GM19324 (cell line): Measurements from ENCODE around the gene AAGAB.

ENCODE experiments used
- ATAC-seq: cut with Tn5 transposase; IDR thresholded peaks from one replicate; pipeline ENCODE4 v1.9.1; 2021; ENCODE audit warnings: mild to moderate bottlenecking, moderate library complexity; ENCODE audit not compliant: unreplicated experiment, low FRiP score

AAGAB gene

DNA sequence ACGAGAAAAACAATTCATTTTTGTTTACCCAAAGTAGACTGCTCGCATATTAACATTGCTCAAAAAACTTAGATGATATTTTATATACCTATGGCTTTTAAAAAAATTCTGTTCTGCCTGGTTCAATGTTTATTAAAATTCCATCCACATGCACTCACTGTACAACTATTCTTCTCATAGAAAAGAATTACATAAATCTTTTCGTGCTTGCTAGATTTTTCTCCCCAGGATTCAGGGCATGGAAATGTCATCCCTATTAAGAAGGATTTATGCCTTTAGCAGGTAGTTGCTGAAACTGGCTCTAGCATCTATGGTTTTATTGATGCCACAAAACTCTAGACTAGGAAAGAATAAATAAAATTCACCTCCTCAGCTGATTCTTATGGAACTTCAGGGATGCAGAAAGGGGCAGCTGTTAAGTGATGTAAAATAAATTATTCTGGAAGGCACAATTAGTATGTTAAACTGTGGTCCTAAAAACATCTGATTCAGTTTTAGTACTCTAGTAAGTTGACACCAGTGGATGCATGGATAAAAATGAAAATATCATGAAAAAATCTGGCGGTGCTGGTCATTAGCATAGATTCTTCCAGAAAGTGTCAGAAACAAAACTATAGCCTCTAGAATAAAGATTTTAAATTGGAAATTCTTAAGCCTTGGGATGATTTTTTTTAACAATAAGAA lies 41.6 kb downstream of the AAGAB start:
- no peak for ATAC-seq

DNA sequence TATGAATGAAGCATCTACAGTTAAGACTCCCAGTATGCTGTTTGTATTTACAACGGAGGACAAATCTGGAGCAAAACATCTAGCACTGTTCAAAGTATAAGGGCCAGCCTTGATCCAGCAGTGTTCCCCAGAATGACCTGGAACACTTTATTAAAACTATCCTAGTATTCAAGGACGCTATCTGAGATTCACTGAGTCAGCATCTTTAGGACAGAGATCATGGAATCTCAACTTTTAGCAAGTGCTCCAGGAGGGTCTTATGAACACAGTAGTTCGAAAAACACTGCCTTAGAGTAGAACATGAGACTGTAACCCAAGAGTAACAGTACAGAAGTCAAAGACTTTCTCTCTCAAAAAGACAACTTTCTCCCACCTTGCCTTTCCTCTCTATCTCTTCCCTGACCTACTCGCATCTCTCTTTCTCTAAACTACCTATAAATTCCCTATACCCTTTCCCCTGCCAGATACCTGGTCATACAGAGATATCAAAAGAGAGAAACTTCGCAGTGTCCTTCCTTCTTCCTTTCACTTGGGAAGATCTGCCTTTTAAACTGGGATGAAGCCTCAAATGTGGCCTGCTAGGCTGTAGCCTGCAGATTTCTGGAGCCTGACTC lies 43.8 kb downstream of the AAGAB start:
- no peak for ATAC-seq

DNA sequence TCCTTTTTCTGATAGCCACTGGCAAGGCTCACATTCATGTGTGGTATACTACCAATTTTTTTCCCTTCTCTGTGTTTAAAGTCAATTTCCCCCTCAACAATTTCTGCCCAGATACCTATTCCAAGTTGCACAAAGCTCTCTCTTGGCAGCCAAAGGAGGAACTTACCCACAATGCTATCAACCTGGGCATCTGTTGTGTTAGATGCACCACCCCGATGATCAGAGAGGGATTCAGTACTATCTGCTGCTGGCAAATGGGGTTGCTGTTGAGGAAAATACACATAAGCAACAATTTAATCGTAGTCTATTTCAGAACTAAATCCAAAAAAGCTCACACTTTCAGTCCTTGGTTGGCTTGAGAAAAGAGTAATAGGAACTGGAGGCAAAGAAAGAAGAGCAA lies 46.1 kb downstream of the AAGAB start:
- ATAC-seq, result no peak

DNA sequence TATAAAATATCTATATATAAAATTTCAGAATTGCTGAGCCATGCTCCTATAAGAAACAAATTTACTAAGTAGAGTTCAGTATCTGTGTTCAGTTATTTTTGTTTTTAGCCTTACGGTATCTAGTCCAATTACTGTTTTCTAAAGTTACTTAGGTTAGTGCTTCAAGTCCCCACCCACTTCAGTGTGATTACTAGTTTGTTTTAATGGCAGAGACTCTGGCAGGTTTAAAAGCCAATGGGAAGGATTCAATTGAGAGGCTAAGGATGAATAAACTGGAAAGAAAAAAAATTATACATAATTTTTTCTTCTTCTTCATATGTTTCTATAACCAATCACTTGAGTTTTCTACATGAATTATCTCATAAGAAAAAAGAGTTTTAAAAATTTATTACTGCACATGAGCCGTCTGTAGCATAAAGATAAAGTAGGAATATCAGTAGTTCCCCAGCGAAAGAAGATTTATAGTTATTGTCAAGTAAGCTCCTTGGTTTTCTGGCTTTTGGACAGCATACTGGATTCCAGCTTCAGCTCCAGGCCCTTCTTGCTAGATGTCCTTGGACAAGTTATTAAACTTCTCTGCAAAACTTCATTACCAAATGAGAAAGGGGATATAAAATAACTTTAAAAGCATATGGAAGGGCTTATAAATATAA lies 46.8 kb downstream of the AAGAB start:
- no peak for ATAC-seq

DNA sequence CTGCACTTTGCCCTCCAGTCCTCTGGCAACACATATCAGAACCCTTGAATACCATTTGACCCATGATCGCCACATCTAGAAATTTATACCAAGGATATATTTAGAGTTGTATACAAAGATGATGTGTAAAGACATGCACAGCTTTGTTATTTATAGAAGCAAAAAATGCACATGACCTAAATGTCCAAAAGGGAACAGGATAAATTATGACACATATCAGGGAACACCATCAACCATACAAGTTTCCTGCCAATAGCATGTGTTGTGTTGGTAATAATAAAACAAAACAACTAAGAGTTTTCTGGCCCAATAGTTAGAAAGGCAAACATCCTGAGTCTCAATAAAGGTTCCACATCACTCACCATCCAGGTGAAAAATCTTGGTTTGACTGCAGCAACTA lies 51.5 kb downstream of the AAGAB start:
- no peak for ATAC-seq

DNA sequence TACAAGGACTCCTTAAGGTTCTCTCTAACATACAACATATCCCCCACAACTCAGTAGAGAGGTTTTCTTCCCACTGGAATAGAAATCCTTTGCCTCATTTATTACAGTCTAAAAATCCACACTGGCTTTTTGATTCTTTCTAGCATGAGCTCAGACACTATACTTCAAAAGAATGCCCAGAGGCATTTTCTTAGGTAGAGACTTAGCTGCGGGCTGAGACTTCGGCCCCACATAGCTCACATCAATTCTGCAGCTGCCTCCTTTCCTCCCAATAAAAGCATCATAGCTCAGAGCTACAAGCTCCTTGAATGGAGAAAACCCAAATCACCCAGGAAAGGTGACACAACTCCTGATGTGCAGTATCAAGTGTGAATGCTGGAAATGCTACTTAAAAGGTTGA lies 52.4 kb downstream of the AAGAB start:
- ATAC-seq, result no peak

DNA sequence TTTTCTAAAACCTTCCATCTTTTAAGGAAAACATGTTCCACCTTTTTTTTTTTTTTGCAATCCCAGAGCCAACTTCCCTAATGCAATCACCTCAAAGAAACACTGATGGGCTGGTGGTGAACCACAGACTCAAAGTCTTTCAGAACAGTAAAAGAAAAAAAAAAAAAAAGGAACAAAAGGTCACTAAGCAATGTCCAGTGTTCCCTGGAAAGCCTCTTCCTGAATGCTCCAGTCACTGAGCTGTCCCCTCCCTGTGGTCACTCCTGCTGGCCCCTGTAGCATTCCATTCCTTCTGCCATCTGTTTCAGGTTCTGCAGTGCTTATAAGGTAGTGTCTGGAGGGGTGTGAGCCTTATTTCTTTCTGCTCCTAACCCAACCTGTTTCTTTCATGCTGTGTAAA lies 53.3 kb downstream of the AAGAB start:
- no peak for ATAC-seq

DNA sequence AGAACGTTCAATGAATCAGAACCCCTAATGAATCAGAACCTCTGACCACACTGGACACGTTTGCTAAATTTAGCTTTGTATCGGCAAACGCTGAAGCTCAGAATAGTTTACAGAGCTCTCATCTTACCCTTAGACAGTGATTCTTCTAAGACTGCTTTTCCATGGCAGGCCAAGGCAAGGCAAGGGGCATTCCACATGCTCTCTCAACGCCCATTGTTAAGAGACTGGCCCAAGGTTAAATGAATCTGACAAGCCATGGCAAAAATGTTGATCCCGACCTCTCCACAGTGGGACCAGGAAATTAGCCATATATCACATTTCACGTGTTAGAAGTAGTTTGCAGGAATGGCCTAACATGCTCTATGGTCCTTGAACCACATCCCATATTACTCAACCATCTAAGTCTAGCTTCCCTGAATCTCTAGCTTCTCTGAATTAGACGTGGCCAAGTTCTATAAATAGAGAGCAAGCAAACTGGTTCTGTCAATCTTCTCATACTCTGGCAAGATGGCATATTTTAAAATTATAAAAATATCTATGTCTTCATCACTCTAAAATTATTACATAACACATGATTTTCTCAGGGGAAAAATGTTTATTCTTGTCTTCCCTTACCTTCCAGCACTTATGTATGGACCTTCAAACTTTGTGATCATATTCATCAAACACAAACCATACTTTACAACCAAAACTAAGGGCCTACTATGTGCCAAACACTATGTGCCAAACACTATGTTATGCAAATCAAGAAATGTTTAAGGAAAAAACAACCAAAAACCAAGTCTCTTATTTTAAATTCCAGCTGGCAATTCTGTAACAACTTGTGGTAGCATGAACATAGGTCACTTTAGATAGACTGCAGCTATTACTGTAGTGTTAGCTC lies 54.3 kb downstream of the AAGAB start:
- no peak for ATAC-seq

DNA sequence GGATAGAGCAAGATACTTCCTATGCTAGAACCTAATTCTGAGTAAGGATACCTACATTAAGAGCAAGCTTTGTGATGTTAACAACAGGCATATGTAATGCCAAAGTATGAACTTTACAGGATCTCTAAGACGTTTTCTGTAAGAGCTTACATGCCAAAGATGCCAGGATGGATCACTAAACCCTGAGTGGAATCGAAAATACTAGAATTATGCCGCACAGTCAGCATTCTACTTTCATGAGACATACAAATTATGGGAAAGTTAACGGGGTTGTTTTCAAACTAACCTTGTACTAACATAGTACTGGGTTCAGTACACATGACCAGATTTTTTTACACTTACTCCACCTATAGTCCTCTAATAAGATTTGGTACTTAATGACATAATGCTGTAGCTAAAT lies 55.1 kb downstream of the AAGAB start:
- no peak for ATAC-seq

DNA sequence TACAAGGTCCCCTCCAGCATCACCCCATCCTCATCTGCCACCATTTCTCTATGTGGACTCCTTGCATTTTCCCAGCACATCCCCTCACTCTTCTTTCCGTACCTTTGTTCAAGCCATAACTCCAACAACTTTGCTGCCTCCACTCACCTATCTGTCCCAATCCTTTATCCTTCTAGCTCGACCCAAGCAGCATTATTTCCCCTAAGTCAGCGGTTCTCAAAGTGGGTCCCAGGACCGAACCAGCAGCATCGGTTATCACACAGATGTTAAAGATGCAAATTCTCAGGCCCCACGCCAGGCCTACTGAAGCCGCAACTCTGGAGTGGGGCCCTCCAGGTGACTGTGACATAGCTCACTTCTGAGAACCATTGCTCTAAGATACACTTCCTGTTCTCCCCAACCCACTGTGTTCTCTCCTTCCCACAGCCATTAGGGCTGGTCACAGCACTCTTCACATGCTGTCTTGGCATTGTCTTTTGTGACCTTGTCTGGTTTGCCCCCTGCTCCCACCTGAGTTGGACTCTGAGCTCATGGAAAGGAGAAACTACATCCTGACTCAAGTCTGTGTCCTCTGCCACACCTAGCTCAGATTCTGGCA lies 56.2 kb downstream of the AAGAB start:
- ATAC-seq, result peak; percentile 67

DNA sequence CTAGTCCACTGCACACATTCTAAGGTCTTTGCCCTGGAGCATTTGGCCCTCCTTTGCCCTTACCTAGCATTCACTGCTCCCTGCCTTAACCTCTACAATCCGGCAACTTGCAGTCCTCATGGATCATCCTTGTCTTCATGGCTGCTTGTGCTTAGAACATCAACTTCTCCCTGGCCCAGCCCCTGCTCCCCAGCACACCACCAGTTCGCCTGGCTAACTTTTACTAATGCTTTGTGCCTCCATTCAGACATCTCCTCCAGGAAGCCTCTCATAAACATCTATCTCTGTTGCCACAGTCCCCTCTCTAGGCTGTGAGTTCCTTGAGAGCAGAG lies 57.1 kb downstream of the AAGAB start:
- ATAC-seq, result no peak

DNA sequence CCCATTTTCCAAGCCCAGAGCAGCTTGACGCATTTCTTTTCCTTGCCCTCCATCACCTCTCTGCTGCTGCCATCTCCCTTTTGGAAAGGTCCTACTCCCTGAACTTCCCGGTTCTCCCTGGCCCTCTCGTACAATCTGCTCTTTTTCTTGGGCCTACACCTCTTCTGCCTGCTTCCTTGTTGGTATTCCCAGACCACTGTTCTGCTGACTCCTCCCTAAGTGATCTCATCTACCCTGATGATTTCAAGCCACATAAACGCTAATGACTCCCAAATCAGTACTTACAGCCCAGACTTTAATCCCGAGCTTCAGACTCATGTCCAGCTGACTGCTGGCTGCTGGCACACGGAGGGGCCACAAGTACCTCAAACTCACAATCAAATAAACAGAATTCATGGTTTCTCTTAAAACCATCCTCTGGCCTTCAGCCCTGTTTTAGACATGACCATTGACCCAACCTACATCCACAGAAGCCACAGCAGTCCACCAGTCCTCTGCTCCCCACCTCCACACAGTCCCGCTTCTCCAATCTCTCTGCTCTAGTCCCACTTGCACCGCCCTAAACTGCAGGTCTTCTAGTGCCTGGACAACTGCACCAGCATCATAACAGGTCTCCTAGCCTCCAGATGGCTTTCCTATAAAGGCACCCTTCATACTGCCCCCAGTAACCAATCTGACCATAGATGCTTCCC lies 57.6 kb downstream of the AAGAB start:
- no peak for ATAC-seq

DNA sequence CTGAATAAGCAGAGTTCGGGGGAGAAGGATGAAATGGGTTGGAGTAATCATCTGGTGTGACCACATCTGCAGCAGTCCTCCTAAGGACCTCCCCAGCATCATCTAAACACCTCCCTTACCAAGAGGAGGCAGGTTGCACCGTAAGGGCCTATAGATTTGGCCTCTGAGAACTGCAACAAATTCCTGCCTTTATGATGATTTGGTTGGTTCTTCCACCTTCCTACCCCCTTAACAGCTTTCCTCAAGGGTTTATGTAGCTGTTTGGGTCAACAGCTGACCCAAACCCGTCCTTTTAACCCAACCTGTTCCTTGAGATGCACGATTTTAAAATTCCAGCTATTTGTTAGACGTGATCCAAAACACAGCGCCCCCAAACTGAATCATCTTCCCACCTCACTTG lies 58.2 kb downstream of the AAGAB start:
- no peak for ATAC-seq

DNA sequence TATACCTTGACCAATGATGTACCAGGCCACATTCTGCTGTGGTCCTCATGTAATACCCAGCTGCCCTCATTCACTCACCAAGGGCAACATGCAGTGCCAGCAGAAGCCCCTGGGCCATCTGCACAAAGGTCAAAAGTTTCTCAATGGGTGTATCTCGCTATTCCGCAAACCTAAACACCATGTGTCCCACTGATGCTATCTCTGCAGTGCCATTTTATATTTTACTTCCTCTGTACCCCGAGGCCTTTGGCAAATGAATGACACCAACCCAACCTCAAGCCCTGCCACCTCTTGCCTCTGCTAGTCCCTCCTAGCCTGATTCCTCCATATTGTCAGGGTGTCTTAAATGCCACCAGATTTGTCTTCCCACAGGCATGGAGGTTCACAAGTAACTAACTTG lies 59.2 kb downstream of the AAGAB start:
- no peak for ATAC-seq

DNA sequence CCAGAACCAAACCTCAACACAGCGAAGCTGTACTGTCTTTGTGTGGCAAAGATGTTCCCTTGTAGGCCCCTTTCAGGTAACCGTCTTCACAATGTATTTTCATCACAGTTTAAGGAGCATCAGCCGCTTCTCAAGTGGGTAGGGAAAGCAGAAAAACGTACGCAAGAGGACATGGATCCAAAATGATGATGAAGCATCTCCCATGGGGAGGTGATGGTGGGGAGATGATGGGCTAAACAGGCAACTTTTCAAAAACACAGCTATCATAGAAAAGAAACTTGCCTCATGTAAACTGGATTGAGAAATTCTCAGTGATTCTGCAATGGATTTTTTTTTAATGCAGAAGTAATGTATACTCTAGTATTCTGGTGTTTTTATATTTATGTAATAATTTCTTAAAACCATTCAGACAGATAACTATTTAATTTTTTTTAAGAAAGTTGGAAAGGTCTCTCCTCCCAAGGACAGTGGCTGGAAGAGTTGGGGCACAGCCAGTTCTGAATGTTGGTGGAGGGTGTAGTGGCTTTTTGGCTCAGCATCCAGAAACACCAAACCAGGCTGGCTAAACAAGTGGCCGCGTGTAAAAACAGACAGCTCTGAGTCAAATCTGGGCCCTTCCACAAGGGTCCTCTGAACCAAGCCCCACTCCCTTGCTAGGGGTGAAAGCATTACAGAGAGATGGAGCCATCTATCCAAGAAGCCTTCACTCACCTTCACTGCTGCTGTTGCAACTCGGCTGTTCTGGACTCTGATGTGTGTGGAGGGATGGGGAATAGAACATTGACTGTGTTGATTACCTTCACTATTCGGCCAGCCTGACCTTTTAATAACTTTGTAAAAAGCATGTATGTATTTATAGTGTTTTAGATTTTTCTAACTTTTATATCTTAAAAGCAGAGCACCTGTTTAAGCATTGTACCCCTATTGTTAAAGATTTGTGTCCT lies 60.0 kb downstream of the AAGAB start:
- no peak for ATAC-seq

DNA sequence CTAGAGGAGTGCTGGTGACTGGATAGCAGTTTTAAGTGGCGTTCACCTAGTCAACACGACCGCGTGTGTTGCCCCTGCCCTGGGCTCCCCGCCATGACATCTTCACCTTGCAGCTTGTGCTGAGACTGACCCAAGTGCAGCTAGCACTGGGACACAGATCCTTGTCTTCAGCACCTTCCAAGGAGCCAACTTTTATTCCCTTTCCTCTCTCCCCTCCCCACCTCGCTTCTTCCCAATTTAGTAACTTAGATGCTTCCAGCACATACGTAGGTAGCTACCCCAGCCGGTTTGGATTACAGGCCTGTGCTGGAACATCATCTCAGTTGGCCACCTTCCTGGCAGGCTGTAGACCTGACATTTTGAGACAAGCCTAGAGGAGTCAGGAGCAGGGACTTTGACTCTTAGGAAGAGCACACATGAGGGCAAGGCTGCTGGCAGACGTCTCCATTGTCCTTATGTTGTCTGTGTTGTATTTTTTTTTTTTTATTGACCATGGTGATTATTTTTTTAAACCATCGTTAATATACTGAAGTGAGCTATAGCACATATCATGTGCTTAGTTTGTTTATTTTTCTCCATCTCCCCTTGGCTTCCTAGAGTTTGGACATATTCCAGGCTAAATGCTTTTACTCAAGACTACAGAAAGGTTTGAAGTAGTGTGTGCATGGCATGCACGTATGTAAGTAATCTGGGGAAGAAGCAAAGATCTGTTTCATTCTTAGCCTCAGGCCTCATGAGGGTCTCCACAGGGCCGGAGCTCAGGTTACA lies 61.1 kb downstream of the AAGAB start:
- no peak for ATAC-seq

DNA sequence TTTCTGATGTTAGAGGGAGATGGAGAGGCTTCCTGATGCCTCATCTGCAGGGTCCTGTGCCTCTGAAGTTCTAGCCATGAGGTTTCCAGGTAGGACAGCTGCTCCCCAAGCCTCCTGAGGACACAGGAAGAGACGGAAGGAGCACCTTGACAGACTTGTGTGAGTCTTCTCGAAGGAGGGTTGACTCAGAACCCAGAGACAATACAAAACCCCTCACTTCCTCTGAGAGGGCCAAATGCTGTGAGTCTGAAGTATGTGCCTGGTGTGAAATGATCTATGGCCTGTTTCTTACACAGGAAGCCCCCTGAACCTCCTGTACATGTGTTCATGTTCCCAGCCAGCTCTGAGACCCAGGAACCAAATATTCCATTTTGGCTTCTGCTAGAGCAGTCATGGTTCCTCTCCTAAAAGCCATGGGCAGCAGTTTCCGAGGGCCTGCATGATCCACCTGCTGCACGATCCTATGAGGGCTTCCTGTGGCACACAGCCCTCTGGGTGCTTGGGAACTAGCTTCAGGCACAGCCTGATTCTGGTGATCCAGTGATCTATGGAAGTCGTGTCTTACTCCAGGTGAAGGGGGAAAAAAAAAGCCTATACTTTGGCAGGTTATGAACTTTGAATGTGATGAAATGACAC lies 62.2 kb downstream of the AAGAB start:
- ATAC-seq, result no peak

DNA sequence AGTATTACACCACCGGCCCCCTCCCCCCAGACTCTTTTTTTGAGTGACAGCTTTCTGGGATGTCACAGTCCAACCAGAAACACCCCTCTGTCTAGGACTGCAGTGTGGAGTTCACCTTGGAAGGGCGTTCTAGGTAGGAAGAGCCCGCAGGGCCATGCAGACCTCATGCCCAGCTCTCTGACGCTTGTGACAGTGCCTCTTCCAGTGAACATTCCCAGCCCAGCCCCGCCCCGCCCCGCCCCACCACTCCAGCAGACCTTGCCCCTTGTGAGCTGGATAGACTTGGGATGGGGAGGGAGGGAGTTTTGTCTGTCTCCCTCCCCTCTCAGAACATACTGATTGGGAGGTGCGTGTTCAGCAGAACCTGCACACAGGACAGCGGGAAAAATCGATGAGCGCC lies 63.6 kb downstream of the AAGAB start:
- ATAC-seq, result no peak
